Motor neuron (in vitro differentiated cells): ENCODE measurements around the gene LMCD1. TPM values are rescaled to one million over a fixed set of nuclear protein-coding genes. Genes with fewer than 3 reads are reported as not detected.
A peak's percentile ranks its signal among the peaks of the same experiment; 100 is the strongest.
"Not testable (repeated sequence)": the region's sequence is repeated elsewhere in the genome, so short reads cannot be mapped to it uniquely, and the experiment has no call there.

Source experiments
- ATAC-seq, 8 experiments: fragments of 200-7000 bp; cut with Tn5 transposase; replicated peaks in 6 of 8; 2 replicates each; pipeline ENCODE4 v1.8.0; 2021; ENCODE audit warnings: mild to moderate bottlenecking in 8 of 8, moderate library complexity in 8 of 8
- H3K27ac ChIP-seq, 2 donors: fragments of 250-450 bp; sonication (Bioruptor Pico); 2 replicates each; pipeline ENCODE4 v1.9.0; 2021; ENCODE audit warnings: antibody characterized with exemption in 2 of 2, mild to moderate bottlenecking in 2 of 2, moderate library complexity in 1 of 2
- H3K4me1 ChIP-seq, 2 donors: fragments of 250-450 bp; sonication (Bioruptor Pico); replicated peaks in 1 of 2; 2 replicates each; pipeline ENCODE4 v1.6.1; 2021; ENCODE audit warnings: antibody characterized with exemption in 2 of 2, mild to moderate bottlenecking in 2 of 2, moderate library complexity in 1 of 2
- H3K4me3 ChIP-seq, 5 donors: fragments of 250-450 bp; sonication (Bioruptor Pico); 2 replicates each; pipeline ENCODE4 v1.9.0; 2021; ENCODE audit warnings: antibody characterized with exemption in 5 of 5, mild to moderate bottlenecking in 5 of 5, moderate library complexity in 4 of 5
- WGBS, 10 experiments: fragments of 450-650 bp; shearing (Covaris generic); methylation state at CpG; one replicate each; pipeline ENCODE4 v1.0.0; 2022; 5-methylcytosine and 5-hydroxymethylcytosine counted together
- in situ Hi-C, 9 experiments: fragments of 400-800 bp; cut with MboI; loops; one replicate each; pipeline ENCODE4 v1.15.0; 2021; ENCODE audit warnings: low sequenced_read_pairs in 9 of 9, low pct_unique_long_range_greater_than_20kb in 2 of 9; ENCODE audit not compliant: unreplicated experiment in 9 of 9
- total RNA-seq, 8 experiments: library from RNA; unstranded; fragments of 300-600 nt; gene quantifications; 2 replicates each; pipeline versions ENCODE4 v1.2.3 to v1.2.4, GENCODE V29; 2022

The LMCD1 gene
- total RNA-seq, 8 experiments from 2014 or later, result 1.8 to 57.1 (median 5.3) TPM

DNA sequence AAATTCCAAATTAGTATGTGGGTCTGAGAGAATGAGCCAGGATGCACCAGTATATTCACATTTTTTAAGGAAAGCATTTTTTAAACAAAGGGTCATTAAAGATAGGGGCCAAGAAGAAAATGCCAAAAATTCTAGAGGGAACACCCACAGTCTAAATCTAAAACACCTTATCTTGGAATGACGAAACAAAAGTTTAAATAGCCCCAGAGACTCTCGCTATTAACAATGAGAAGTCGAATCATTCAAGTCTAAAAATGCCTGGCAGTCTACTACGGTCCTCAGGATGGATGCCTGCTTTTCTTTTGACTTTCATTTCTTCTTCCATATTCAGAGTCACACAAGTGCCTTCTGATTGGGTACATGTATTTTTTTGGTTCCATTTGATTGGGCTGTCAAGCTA, 76.7 kb downstream of the LMCD1 start:
- 38 to 100% (median 89%) methylated on average over 1 to 4 of the region's 4 CpGs for WGBS, 10 experiments
- no peak for ATAC-seq
- in situ Hi-C loops, result no loop called here

DNA sequence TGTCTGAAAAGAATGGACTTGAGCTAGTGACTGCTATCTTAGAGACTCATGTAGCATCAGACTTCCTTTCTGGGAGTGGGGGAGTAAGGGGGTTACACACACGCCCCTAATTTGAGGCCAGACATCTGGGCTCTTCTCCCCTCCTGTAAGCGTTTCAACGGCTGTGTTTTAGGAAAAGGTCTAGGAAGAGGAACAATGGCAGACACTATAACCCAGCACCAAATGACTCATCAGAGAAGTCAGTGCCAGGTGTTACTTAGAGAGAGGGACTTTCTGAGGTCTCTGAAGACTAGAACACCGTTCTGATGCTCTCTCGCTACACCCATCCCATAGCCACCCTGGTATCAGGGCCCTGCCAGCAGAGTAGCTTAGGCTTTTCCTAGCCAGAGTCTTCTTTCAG, 77.5 kb downstream of the LMCD1 start:
- in situ Hi-C loops, result no loop called here
- no peak for ATAC-seq

More for the DNA sequence above, 76.7 kb downstream of the LMCD1 start:
- H3K27ac ChIP-seq, result no peak overlapping the region
- H3K4me1 ChIP-seq, result no peaks in the 10 kb centered on the region
- H3K4me3 ChIP-seq, result no peak overlapping the region

DNA sequence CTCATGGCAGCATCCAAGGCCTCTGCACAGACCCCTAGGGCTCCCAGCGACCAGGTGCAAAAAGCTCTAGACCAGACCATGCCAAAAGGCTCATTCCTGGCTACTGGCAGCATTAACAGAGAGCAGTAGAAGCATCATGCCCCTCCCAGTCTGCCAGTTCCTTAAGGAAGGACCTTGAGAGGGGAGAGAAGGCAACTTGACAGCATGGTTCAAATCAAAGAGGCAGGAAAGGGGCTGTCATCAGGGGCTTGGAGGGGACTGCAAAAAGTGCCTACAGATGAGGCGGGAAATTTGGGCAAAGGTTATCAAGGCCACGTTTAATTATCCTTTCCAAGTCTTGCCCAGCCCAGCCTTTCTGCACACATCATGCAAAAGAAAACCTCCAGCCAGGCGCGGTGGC, 78.3 kb downstream of the LMCD1 start:
- 17 to 100% (median 89%) methylated on average over 1 to 3 of the region's 5 CpGs; no CpG with 5 or more reads in 4 of the 10 experiments for WGBS, 10 experiments

More for the DNA sequence above, 77.5 kb downstream of the LMCD1 start:
- H3K4me1 ChIP-seq, result no peaks in the 10 kb centered on the region
- H3K27ac ChIP-seq, result no peak overlapping the region
- 0 to 100% (median 68%) methylated on average over 1 to 3 of the region's 5 CpGs; no CpG with 5 or more reads in 5 of the 10 experiments for WGBS, 10 experiments
- no peak overlapping the region for H3K4me3 ChIP-seq

DNA sequence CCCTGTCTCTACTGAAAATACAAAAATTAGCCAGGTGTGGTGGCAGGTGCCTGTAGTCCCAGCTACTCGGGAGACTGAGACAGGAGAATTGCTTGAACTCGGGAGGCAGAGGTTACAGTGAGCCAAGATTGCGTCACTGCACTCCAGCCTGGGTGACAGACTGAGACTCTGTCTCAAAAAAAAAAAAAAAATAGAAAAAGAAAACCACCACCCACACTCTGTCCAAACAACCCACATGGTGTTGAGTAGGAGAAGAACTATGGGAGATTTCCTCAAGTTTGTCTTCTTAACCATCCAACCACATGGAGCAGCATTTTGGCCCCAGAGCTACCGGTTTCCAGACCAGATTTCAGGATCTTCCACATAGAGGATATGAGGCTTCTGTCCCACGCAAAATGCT, 78.8 kb downstream of the LMCD1 start:
- in situ Hi-C loops, H3K4me1 ChIP-seq, H3K4me3 ChIP-seq, ATAC-seq, H3K27ac ChIP-seq: not testable (repeated sequence)
- 50 to 100% (median 86%) methylated on average over 1 to 5 of the region's 5 CpGs; no CpG with 5 or more reads in 1 of the 10 experiments for WGBS, 10 experiments

More for the DNA sequence above, 78.3 kb downstream of the LMCD1 start:
- H3K27ac ChIP-seq, result no peak overlapping the region
- no peak for ATAC-seq
- in situ Hi-C loops, result no loop called here
- no peaks in the 10 kb centered on the region for H3K4me1 ChIP-seq
- H3K4me3 ChIP-seq, result no peak overlapping the region

DNA sequence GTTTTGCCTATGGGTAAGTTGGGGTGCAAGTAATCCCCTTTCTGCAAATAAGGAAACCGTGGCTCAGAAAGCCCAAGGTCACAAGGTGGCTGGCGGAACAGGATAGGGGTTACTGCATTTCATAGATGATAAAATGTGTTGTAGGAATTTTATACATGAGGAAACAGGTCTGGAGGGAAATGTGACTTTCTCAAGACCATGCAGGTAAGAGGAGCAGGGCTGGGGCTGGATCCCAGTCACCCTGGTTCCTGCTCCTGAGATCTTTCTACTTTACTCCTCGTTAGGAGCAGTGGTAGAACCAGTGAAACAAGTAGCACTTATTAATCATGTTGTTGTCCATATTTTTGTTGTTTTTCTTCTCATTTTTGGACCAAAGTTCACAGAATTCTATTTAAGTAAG, 79.8 kb downstream of the LMCD1 start:
- no peaks in the 10 kb centered on the region for H3K4me1 ChIP-seq
- H3K27ac ChIP-seq, result no peak overlapping the region
- H3K4me3 ChIP-seq, result no peak overlapping the region
- 62 to 100% (median 75%) methylated on average over 1 to 3 of the region's 3 CpGs; no CpG with 5 or more reads in 1 of the 10 experiments for WGBS, 10 experiments
- in situ Hi-C loops, result no loop called here
- ATAC-seq, result no peak

DNA sequence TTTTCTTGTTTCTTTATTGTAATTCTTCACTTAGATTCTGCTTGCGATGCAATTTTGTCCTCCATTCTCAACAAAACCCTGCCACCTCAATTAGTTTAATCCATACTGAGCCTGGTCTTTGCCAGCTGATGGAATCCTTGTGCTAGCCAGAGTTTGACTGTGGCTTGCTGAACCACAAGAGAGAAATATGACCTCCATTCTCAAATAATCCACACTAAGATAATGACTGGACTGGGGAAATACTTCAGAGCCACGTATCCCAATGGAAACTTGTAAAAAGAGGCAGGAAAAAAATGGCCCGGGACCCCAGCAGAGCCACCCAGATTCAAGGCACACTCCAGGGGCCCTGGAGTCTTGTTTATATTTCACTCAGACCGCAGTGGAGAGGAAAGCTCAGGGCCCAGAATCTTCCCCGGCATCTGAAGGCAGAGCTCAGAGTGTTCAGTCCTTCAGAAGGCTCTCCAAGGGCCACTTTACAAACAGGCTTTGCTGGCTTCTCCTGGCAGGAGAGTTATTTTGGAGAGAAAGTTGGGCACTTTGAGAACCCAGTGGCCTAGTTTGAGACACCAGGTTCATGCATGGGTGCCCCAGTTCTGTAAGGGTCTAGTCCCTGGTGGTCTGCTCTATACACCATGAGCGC, 80.3 kb downstream of the LMCD1 start:
- no peak for ATAC-seq
- in situ Hi-C loops, result no loop called here

DNA sequence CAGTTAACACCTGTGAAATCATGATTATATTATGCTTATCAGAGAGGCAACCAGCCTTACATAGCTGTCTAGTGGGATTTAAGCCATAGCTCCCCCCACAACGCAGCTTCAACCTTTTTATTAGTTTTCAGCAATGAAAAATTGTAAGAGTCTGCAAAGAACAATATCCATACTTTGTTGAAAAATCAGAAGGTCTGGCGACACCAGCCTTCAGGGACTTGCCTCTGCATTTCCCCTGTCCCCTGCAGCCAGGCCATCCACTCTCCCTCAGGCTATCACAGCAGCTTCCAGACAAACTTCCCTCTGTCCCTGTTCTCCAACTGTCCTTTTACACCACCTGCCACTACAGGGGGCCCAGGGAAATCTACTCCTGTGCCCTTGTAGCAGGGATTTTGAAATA, 83.0 kb downstream of the LMCD1 start:
- in situ Hi-C loops, result no loop called here

More for the DNA sequence above, 80.3 kb downstream of the LMCD1 start:
- WGBS, 10 experiments, result 62 to 100% (median 91%) methylated on average over 1 to 5 of the region's 6 CpGs; no CpG with 5 or more reads in 2 of the 10 experiments
- Histone ChIP-seq H3K4me1 (no peaks in the 10 kb centered on the region), H3K4me3 (no peak overlapping the region), H3K27ac (no peak overlapping the region)

DNA sequence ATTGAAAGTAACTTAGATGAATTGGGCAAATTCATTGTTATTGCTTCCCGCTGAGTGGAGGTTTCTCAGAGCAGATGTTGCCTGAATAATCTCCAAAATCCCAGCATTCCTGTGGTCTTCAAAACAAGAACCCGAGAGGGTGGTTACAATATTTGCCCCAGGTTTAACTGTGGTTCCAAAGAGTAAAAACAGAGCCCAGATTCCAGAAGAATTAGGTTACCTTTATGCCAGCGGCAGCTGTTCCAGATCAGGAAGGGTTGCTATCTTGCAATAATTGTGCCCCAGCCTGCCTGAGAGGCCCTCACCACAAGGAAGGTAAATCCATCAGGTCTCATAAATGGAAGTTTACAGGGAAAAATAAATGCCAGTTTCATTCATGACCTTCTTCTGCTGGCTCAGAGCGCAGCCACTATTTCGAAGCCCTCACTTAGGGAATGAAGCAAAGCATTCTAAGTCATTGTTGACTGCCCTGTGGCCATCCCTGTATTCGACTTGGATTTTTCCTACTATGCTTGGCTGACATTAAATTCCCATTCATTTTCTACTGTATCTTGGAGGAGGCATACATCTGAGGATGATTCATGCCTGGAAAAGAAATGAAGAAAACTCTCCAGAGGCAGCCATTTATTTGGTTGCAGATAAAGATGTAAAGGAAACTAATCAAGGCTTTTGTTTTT, 88.4 kb downstream of the LMCD1 start:
- no peak overlapping the region for H3K27ac ChIP-seq
- in situ Hi-C loops, result no loop called here
- peak in 5 of 8 experiments; percentile 85 to 92 (median 90) for ATAC-seq
- WGBS, 10 experiments, result 0 to 100% (median 72%) methylated on average over 1 to 6 of the region's 6 CpGs; no CpG with 5 or more reads in 1 of the 10 experiments
- no peak overlapping the region for H3K4me3 ChIP-seq
- H3K4me1 ChIP-seq, result peaks cover 2 to 3% of the 10 kb centered on the region in 2 donors

More for the DNA sequence above, 83.0 kb downstream of the LMCD1 start:
- Histone ChIP-seq H3K4me3 (no peak overlapping the region), H3K27ac (no peak overlapping the region), H3K4me1 (peaks cover 0 to 2% of the 10 kb centered on the region in 2 donors)
- WGBS, 10 experiments, result 50 to 93% (median 50%) methylated on average over 2 of the region's 2 CpGs; no CpG with 5 or more reads in 6 of the 10 experiments
- ATAC-seq, result no peak

DNA sequence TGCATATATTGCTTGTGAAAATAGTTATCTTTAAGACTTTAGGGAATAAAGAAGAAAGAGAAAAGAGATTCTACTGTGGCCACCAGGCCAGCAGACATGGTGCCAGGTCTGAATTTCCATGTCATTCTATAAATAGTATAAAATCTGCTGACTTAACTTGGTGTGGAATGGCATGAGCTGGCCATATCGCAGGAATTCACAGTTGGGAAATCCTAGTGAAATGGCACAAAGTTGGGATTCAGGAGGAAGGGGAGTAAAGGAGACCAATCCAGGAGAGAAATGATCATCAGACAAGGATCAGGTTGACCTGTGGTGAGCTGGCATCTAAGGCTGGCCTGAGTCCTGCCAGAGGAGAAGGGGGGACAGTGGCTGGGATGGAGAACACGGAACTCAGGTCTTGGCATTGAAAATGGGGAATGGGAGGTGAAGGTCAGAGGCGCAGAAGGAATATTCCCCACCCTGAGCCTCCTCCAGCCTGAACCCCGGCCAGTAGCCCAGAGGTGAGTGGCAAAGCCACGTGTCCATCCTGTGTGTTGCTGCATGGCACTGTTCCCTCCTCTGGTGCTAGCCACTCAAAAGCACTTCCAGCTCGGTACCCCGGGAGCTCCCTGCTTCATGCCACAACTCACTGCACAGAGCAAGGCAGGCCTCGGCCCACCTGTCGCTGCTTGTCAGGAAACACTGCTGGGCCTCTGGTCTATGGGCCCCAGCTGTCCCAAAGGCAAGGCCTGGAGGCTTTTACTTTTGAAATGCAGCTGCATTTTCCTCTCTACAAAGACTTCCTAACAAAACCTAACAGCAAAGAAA, 91.6 kb downstream of the LMCD1 start:
- peak in 1 of 8 experiments; percentile 43 for ATAC-seq
- in situ Hi-C loops, result no loop called here

DNA sequence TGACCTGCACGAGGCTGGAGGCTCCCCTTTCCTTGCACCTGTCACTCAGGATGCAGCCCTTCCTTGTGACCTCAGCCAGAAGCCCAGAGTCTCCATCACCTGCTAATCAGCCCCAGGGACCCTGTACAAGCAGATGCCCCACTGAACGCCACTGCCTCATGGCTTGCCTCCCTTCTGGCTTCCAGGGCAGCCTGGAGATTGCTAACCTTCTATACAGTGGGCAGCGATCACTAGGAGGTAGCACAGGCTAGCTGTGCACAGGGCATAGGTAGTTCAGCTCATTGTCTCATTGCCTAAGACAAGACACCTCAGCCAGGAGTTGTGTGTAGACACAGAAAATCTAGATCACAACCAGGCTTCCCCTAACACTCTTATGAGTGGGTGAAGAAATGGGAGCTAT, 93.6 kb downstream of the LMCD1 start:
- H3K4me1 ChIP-seq, result peaks cover 0 to 3% of the 10 kb centered on the region in 2 donors
- 0 to 67% (median 53%) methylated on average over 1 to 2 of the region's 3 CpGs; no CpG with 5 or more reads in 7 of the 10 experiments for WGBS, 10 experiments
- in situ Hi-C loops, result no loop called here
- H3K27ac ChIP-seq, result no peak overlapping the region
- no peak for ATAC-seq
- no peak overlapping the region for H3K4me3 ChIP-seq

More for the DNA sequence above, 91.6 kb downstream of the LMCD1 start:
- peaks cover 2 to 3% of the 10 kb centered on the region in 2 donors for H3K4me1 ChIP-seq
- no peak overlapping the region for H3K4me3 ChIP-seq
- 33 to 86% (median 60%) methylated on average over 1 to 7 of the region's 9 CpGs; no CpG with 5 or more reads in 1 of the 10 experiments for WGBS, 10 experiments
- no peak overlapping the region for H3K27ac ChIP-seq

DNA sequence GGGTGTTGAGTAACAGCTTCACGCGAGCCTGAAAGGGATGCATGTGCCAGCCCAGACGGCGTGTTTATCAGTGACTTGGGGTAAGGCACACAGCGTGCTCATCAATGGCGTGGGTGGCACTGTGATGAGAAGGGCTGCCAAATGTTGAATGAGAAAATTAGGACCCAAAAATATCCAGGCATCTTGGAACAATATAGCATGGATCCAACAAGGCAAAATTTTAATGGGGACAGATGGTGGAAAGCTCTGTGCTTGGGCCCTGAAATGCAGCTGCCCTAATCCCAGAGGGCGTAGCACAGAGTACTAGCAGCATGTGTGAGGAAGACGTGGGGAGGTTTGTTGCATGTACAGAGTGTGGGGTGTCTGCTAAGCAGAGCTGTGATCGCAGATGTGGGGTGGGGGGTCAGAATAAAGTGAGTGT, 94.1 kb downstream of the LMCD1 start:
- in situ Hi-C loops, result no loop called here
- Histone ChIP-seq H3K4me3 (no peak overlapping the region), H3K27ac (no peak overlapping the region), H3K4me1 (peaks cover 0 to 3% of the 10 kb centered on the region in 2 donors)
- 0 to 92% (median 49%) methylated on average over 1 to 6 of the region's 9 CpGs; no CpG with 5 or more reads in 4 of the 10 experiments for WGBS, 10 experiments
- ATAC-seq, result peak in 2 of 8 experiments; percentile 21 to 46

DNA sequence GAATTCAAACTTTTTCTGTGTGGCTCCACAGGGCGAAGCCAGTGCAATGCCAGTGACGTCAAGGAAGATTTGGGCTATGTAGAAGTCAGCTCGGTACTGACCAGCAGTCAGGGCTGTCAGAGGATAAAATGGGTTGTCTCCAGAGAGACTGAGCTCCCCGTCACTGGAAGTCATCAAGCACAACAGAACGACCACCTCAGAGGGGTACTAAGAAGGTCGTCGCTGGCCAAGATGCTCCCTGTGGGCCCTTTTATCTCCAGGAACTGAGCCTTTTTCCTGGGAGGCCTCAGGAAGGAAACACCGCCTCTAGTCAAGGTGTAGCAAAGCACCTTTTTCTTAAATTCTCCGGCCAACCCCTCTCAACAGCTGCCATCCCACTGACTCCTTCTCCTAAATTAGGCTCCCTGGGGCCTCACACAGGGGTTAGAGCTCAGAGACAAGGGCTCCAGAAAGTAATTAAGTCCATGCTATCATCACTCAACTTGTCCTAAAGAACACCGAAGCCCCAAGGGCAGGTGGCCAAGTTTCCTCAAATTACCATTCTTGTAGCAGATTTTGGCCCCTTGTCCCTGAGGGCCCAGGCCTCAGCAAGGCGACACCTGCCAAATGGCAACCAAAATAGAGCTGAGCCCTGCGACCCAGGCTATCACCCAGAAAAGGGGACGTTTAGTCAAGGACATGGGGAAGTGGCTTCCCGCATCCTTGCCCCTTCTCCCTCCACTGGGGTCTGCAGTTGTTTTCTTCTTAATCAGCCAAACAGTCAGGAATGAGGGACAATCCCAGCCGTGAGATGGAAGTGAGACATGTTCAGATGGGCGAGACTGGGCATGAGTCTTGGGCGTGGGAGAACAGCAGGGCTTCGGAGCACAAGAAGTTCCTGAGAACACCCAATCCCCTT, 94.9 kb downstream of the LMCD1 start:
- H3K27ac ChIP-seq, result no peak overlapping the region
- no peak for ATAC-seq
- H3K4me1 ChIP-seq, result peaks cover 0 to 3% of the 10 kb centered on the region in 2 donors
- in situ Hi-C loops, result no loop called here
- 53 to 86% (median 78%) methylated on average over 1 to 9 of the region's 18 CpGs; no CpG with 5 or more reads in 2 of the 10 experiments for WGBS, 10 experiments
- H3K4me3 ChIP-seq, result no peak overlapping the region
